Gastrocnemius medialis (tissue), 4 donors: ENCODE measurements around the gene PAK5. TPM values are rescaled to one million over a fixed set of nuclear protein-coding genes. Genes with fewer than 3 reads are reported as not detected.

ENCODE experiments used
- ATAC-seq, 2 donors: fragments of 150-250 bp; one replicate each; pipeline ENCODE4 v1.9.1; 2016
- DNase-seq, 2 donors: peaks; one replicate each; pipeline ENCODE4 v3.0.0-alpha.2; 2019
- H3K27ac ChIP-seq, 4 donors: fragments of 200-600 bp; sonication (generic); 1 replicate in 1 of 4; 2 replicates in 3 of 4; pipeline ENCODE4 v1.5.1; 2016 to 2018; ENCODE audit warnings: mild to moderate bottlenecking in 2 of 4, moderate library complexity in 1 of 4
- H3K27me3 ChIP-seq, 3 donors: fragments of 200-600 bp; sonication (generic) in 2 of 3; 1 replicate in 1 of 3; 2 replicates in 2 of 3; pipeline versions ENCODE4 v1.5.1 to v1.6.0; 2016 to 2019; ENCODE audit warnings: mild to moderate bottlenecking in 1 of 3, moderate library complexity in 1 of 3
- H3K36me3 ChIP-seq, 2 donors: fragments of 200-600 bp; sonication (generic) in 1 of 2; one replicate each; pipeline ENCODE4 v1.5.1; 2017 to 2018
- H3K4me1 ChIP-seq, 2 donors: fragments of 200-600 bp; sonication (generic) in 1 of 2; one replicate each; pipeline ENCODE4 v1.5.1; 2016 to 2017; ENCODE audit warnings: mild to moderate bottlenecking in 2 of 2
- H3K4me3 ChIP-seq, 4 donors: fragments of 200-600 bp; sonication (generic) in 3 of 4; 1 replicate in 1 of 4; 2 replicates in 3 of 4; pipeline ENCODE4 v1.5.1; 2016 to 2019; ENCODE audit warnings: mild to moderate bottlenecking in 2 of 4
- H3K9me3 ChIP-seq, 3 donors: fragments of 200-600 bp; sonication (generic) in 2 of 3; 1 replicate in 1 of 3; 2 replicates in 2 of 3; pipeline ENCODE4 v1.5.1; 2016 to 2019
- POLR2A ChIP-seq, 2 donors: fragments of 450-650 bp; IDR thresholded peaks; one replicate each; pipeline ENCODE4 v1.6.1; 2017; ENCODE audit warnings: antibody characterized with exemption in 2 of 2, mild to moderate bottlenecking in 2 of 2, moderate library complexity in 2 of 2
- in situ Hi-C, 4 donors: fragments of 200-750 bp; cut with MboI; loops; one replicate each; pipeline versions ENCODE4 v1.15.0 to v1.8.0; 2017; ENCODE audit warnings: low sequenced_read_pairs in 4 of 4
- intact Hi-C: fragments of 100-400 bp; cut with DNase I; formaldehyde crosslinking; loops from one replicate; pipeline ENCODE4 v1.15.1; 2023; ENCODE audit warnings: low total_unique reads
- total RNA-seq, 4 donors: library from RNA; depleted of rRNA; stranded (reverse); fragments of >200 nt; gene quantifications; one replicate each; pipeline versions ENCODE4 v1.1.0 to v1.2.3, GENCODE V29; 2016
- TF ChIP-seq, protein P1 (sequence below), 5 experiments: fragments of 450-650 bp in 3 of 5; fragments of 200-600 bp in 2 of 5; sonication (generic) in 2 of 5; IDR thresholded peaks in 4 of 5; conservative IDR thresholded peaks in 1 of 5; 1 replicate in 4 of 5; 2 replicates in 1 of 5; pipeline ENCODE4 v1.5.1; 2016 to 2019; ENCODE audit warnings: antibody characterized with exemption in 5 of 5, mild to moderate bottlenecking in 3 of 5, moderate library complexity in 3 of 5

PAK5 gene
- total RNA-seq, 4 donors from 2014 or later, result not detected

- Histone ChIP-seq H3K27me3 (no peaks in the 10 kb centered on the region), H3K9me3 (no peaks in the 10 kb centered on the region), H3K4me1 (no peaks in the 10 kb centered on the region), H3K4me3 (no peak overlapping the region), H3K27ac (no peak overlapping the region), H3K36me3 (no peaks in the 10 kb centered on the region)
- ATAC-seq (no peak), DNase-seq (no peak)
- TF ChIP-seq, protein P1, sequence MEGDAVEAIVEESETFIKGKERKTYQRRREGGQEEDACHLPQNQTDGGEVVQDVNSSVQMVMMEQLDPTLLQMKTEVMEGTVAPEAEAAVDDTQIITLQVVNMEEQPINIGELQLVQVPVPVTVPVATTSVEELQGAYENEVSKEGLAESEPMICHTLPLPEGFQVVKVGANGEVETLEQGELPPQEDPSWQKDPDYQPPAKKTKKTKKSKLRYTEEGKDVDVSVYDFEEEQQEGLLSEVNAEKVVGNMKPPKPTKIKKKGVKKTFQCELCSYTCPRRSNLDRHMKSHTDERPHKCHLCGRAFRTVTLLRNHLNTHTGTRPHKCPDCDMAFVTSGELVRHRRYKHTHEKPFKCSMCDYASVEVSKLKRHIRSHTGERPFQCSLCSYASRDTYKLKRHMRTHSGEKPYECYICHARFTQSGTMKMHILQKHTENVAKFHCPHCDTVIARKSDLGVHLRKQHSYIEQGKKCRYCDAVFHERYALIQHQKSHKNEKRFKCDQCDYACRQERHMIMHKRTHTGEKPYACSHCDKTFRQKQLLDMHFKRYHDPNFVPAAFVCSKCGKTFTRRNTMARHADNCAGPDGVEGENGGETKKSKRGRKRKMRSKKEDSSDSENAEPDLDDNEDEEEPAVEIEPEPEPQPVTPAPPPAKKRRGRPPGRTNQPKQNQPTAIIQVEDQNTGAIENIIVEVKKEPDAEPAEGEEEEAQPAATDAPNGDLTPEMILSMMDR (IDR thresholded peaks at IDR 0.05 in 4 of 5, conservative IDR thresholded peaks at IDR 0.05 in 1 of 5), result no peak
- no peak for TF ChIP-seq POLR2A (IDR thresholded peaks at IDR 0.05)
- intact Hi-C loops (no loop called here), in situ Hi-C loops (no loop called here)
These were observed 286.9 kb downstream of the PAK5 start for GRCh38 chr20:9551808-9552550.

GRCh38 chr20:9550871-9551270 lies 288.0 kb downstream of the PAK5 start:
- intact Hi-C loops, result no loop called here
- no peaks in the 10 kb centered on the region for H3K36me3 ChIP-seq
- no peaks in the 10 kb centered on the region for H3K9me3 ChIP-seq
- ATAC-seq (no peak), DNase-seq (no peak)
- TF ChIP-seq, protein P1 (IDR thresholded peaks at IDR 0.05 in 4 of 5, conservative IDR thresholded peaks at IDR 0.05 in 1 of 5), result no peak
- TF ChIP-seq POLR2A (IDR thresholded peaks at IDR 0.05), result no peak
- no peak overlapping the region for H3K27ac ChIP-seq
- H3K27me3 ChIP-seq, result no peaks in the 10 kb centered on the region
- H3K4me1 ChIP-seq, result no peaks in the 10 kb centered on the region
- no peak overlapping the region for H3K4me3 ChIP-seq
- in situ Hi-C loops, result no loop called here

DNA sequence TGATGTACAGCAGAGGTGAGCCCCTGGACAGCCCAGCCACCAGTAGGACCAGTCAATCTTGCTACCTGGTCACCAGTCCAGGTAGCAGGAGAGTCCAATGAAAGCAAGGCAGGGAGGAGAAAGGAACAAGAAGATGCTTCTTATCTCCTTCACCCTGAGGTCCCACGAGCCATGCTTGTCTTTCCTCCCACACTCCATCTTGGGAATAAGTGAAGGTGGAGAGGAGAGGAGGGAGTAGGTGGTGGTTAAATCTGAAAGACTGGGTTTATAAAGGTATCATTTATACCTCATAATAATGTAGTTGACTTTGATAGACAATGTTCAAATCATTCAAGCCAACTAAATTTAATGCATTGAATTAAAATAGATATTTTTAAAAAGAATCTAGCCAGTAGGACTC lies 288.6 kb downstream of the PAK5 start:
- no peak for DNase-seq
- in situ Hi-C loops, result no loop called here

DNA sequence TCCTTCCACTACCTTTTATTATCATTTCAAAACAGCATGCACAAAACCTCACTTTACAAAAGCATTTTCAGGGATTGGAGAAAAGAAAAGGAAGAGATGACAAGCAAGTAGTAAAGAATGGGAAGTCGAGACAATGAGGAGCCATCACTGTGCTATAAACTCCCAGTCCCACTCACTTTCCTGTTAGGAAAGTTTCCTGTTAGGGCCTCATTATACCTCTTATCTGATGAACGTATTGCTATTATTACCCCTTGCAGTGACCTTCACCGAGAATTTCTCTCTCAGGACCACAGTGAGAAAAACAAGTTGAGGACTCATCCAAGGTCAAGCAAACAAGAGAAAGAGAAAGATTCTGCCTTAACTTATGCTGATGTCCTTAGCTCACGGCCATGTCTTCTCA lies 295.7 kb downstream of the PAK5 start:
- DNase-seq, result no peak

More for the DNA sequence above, 288.6 kb downstream of the PAK5 start:
- Histone ChIP-seq H3K36me3 (no peaks in the 10 kb centered on the region), H3K4me1 (no peaks in the 10 kb centered on the region), H3K9me3 (no peaks in the 10 kb centered on the region), H3K27me3 (no peaks in the 10 kb centered on the region), H3K27ac (no peak overlapping the region), H3K4me3 (no peak overlapping the region)
- no peak for ATAC-seq
- intact Hi-C loops, result no loop called here
- TF ChIP-seq POLR2A (IDR thresholded peaks at IDR 0.05), result no peak
- TF ChIP-seq, protein P1 (IDR thresholded peaks at IDR 0.05 in 4 of 5, conservative IDR thresholded peaks at IDR 0.05 in 1 of 5), result no peak

More for the DNA sequence above, 295.7 kb downstream of the PAK5 start:
- Histone ChIP-seq H3K4me1 (no peaks in the 10 kb centered on the region), H3K36me3 (no peaks in the 10 kb centered on the region), H3K27ac (no peak overlapping the region), H3K9me3 (no peaks in the 10 kb centered on the region), H3K4me3 (no peak overlapping the region), H3K27me3 (no peaks in the 10 kb centered on the region)
- no peak for TF ChIP-seq POLR2A (IDR thresholded peaks at IDR 0.05)
- TF ChIP-seq, protein P1 (IDR thresholded peaks at IDR 0.05 in 4 of 5, conservative IDR thresholded peaks at IDR 0.05 in 1 of 5), result no peak
- intact Hi-C loops (no loop called here), in situ Hi-C loops (no loop called here)
- no peak for ATAC-seq
